ENCODE results near the gene FBXO24.

GRCh38 chr7:100546129-100546925, 39.8 kb upstream of the FBXO24 start:
- TF ChIP-seq CTCF (conservative IDR thresholded peaks at IDR 0.05 in 1 of 2, IDR thresholded peaks at IDR 0.05 in 1 of 2; ENCODE audit: low read depth in 1 of 2, low read length in 2 of 2) = no peak
- no peak for TF ChIP-seq EZH2 (IDR thresholded peaks at IDR 0.05; ENCODE audit: low read length, missing control alignments)
